Spleen (tissue), 7 donors: ENCODE measurements around the gene OPHN1.

Experiments used
- POLR2AphosphoS5 ChIP-seq, 3 donors: sonication (generic); formaldehyde crosslinking; IDR thresholded peaks; one replicate each; pipeline ENCODE4 v1.5.1; 2017; ENCODE audit warnings: antibody characterized with exemption in 3 of 3
- TF ChIP-seq, protein P1 (sequence below), 11 experiments: fragments of 200-600 bp in 7 of 11; fragments of 450-650 bp in 4 of 11; sonication (generic) in 4 of 11; IDR thresholded peaks in 8 of 11; conservative IDR thresholded peaks in 3 of 11; 1 replicate in 7 of 11; 2 replicates in 4 of 11; pipeline versions ENCODE4 v1.4.0 to v1.8.0; 2016 to 2021; ENCODE audit warnings: antibody characterized with exemption in 11 of 11, inconsistent platforms in 4 of 11, mild to moderate bottlenecking in 1 of 11
- donor health status: DM: no; HTN: no; CAD: no; lungs with moderate emphysema.
- donor health status: DM: no; HTN: no; CAD: no.
- donor health status: DM: no; HTN: no; CAD: no.

DNA sequence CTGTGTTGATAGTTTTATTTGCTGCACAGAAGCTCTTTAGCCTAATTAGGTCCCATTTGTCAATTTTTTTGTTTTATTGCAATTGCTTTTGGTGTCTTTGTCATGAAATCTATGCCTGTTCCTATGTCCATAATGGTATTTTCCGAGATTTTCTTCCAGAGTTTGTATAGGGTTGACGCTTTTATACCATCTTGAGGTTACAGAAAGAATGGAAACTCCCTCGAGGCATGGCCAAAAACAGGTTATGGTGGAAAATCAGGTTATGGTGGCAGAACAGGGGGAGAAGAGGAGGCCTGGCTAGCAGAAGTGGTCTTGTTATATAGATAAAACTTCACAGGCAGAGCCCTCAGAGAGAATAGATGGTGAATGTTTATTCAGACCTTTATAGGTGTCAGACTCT, 21.6 kb downstream of the OPHN1 start:
- TF ChIP-seq POLR2AphosphoS5 (IDR thresholded peaks at IDR 0.05) = no peak
- TF ChIP-seq, protein P1, sequence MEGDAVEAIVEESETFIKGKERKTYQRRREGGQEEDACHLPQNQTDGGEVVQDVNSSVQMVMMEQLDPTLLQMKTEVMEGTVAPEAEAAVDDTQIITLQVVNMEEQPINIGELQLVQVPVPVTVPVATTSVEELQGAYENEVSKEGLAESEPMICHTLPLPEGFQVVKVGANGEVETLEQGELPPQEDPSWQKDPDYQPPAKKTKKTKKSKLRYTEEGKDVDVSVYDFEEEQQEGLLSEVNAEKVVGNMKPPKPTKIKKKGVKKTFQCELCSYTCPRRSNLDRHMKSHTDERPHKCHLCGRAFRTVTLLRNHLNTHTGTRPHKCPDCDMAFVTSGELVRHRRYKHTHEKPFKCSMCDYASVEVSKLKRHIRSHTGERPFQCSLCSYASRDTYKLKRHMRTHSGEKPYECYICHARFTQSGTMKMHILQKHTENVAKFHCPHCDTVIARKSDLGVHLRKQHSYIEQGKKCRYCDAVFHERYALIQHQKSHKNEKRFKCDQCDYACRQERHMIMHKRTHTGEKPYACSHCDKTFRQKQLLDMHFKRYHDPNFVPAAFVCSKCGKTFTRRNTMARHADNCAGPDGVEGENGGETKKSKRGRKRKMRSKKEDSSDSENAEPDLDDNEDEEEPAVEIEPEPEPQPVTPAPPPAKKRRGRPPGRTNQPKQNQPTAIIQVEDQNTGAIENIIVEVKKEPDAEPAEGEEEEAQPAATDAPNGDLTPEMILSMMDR (IDR thresholded peaks at IDR 0.05 in 8 of 11, conservative IDR thresholded peaks at IDR 0.05 in 3 of 11) = no peak
